GM12891 (cell line): ENCODE data around the gene KLHL12.

Source experiments
- POLR2A ChIP-seq: IDR thresholded peaks from 2 replicates; pipeline ENCODE4 v1.6.1; 2011; ENCODE audit warnings: low read depth, low read length, control low read depth
- TAF1 ChIP-seq: IDR thresholded peaks from 2 replicates; pipeline ENCODE4 v1.6.1; 2011; ENCODE audit warnings: low read depth, low read length, control low read depth

DNA sequence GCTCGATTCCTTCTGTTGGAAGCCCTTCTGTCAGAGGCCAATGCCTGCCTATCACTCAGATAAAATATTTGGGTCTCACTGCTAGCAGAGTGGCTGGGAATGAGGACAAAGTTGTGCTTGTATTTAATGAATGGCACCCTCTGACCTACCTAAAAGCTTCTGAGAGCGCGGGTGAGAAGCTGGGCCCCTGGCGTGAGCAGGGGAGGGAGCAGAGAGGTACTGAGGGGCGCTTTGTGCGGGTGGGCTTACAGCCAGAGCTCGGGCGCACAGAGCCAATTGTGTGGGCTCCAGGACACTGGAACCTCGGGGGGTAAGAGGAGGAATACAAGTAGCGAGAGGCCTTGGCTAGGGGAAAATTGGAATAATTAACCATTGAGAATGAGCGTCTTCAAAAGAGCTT, 84.0 kb downstream of the KLHL12 start:
- no peak for TF ChIP-seq TAF1
- TF ChIP-seq POLR2A, result no peak
